ENCODE measurements around the gene FAM200A. TPM values are rescaled to one million over a fixed set of nuclear protein-coding genes. Genes with fewer than 3 reads are reported as not detected.

The FAM200A gene
- total and polyA plus RNA-seq, 2 of the 8 experiments (the other 6 are each of a cell fraction or from before 2014, with no cell fraction given) = 4.3 to 7.5 TPM

DNA sequence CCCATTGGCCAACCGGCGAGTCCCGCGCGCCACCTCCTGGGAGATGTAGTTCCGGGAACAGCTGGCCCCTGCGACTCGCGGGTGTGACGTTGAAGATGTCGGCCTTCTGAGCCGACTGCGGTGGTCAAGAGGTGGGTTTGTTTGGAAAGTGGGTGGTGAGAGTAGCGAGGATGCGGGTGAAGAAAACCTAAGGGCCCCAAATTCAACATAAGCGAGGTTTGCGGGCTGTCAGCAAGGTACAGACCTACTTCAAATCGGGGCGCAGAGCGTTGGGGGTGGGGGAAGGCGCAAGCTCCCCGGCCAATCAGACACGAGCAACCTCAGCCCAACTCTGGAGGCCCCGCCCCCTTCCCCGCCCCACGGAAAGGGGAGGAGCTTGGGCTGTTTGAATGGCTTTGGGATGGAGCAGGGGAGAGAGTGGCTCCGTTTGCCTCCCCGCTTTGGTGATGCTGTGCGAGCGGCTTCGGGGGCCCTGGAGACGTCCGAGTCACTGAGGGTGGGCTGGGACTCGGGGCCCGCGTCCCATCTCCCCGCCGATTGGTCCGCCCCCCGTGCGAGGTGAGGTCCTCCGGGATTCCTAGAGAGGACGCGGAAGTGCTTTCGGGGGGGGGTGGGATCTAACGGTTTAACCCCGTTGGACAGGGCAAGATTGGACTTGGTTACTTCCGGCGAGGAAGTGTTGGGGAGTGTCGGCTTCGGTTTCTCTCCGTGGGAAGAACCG is 47.2 kb downstream of the FAM200A start, which contains the start of gene ZKSCAN5:
TSS of gene ZKSCAN5 (plus strand) at position 60 of the 721 bp plus-strand sequence. CDS start 1,383 bp downstream, outside the sequence.
- Histone ChIP-seq H3K23ac (ENCODE audit: insufficient read length) (no peak within 1 kb of the TSS), H3K4ac (replicated peaks; ENCODE audit: insufficient read length, low read depth, low read length) (no peak within 1 kb of the TSS), H2BK20ac (ENCODE audit: low read length) (no peak within 1 kb of the TSS), H3K9me3 (ENCODE audit: insufficient read depth in 2 of 2, low read depth in 1 of 2, low read length in 1 of 2) (no peaks in the 10 kb centered on the region), H3K79me1 (ENCODE audit: low read depth, low read length) (no peaks in the 10 kb centered on the region), H2AK5ac (ENCODE audit: low read depth, low read length) (no peak within 1 kb of the TSS), H2BK120ac (replicated peaks; ENCODE audit: low read depth, low read length) (no peak within 1 kb of the TSS), H4K5ac (ENCODE audit: insufficient read length, low read depth, low read length) (peak within 1 kb of the TSS; percentile 98), H3K14ac (ENCODE audit: insufficient read length) (no peak within 1 kb of the TSS), H4K20me1 (replicated peaks in 1 of 2; ENCODE audit: control insufficient read depth in 1 of 2, insufficient read depth in 2 of 2, low read length in 2 of 2) (no peaks in the 10 kb centered on the region), H3K23me2 (ENCODE audit: low read depth, low read length) (peaks cover 2% of the 10 kb centered on the region; the same call in 1 of the 2 replicates), H2BK15ac (ENCODE audit: low read length) (peak within 1 kb of the TSS; percentile 98; the same call in 1 of the 2 replicates), H2AFZ (ENCODE audit: low read length) (peak within 1 kb of the TSS; percentile 99), H3K4me1 (replicated peaks in 1 of 4; ENCODE audit: control insufficient read depth in 3 of 4, insufficient read depth in 4 of 4, low read length in 3 of 4) (peaks cover 0 to 7% (median 4%) of the 10 kb centered on the region in 4 experiments; a peak in 5 of 7 replicates), H3K4me2 (ENCODE audit: insufficient read depth in 1 of 2, low read depth in 2 of 2, low read length in 2 of 2) (peak within 1 kb of the TSS; percentile 62 to 75), H3K27ac (ENCODE audit: low read depth, low read length) (peak within 1 kb of the TSS; percentile 89), H3K79me2 (ENCODE audit: control insufficient read depth in 1 of 2, insufficient read depth in 2 of 2, low read length in 2 of 2) (peaks cover 0 to 27% of the 10 kb centered on the region in 2 experiments; a peak in 3 of 4 replicates), H3K36me3 (ENCODE audit: control insufficient read depth in 2 of 4, insufficient read depth in 4 of 4, low read length in 3 of 4) (no peaks in the 10 kb centered on the region; a peak in 1 of 8 replicates), H4K91ac (replicated peaks; ENCODE audit: insufficient read length, low read length) (peak within 1 kb of the TSS; percentile 97), H3K18ac (ENCODE audit: extremely low read depth, low read length) (peak within 1 kb of the TSS; percentile 98; the same call in 1 of the 2 replicates), H3K56ac (replicated peaks; ENCODE audit: insufficient read length, low read depth, low read length) (peak within 1 kb of the TSS; percentile 97), H3K27me3 (replicated peaks in 1 of 4; ENCODE audit: control insufficient read depth in 3 of 4, extremely low read depth in 1 of 4, insufficient read depth in 3 of 4, low read length in 3 of 4) (no peaks in the 10 kb centered on the region), H3K9ac (replicated peaks in 1 of 4; ENCODE audit: extremely low read depth in 1 of 4, low read depth in 3 of 4, low read length in 3 of 4) (peak within 1 kb of the TSS; percentile 65 to 92 (median 80)), H4K8ac (ENCODE audit: extremely low read depth, insufficient read depth, low read length) (peak within 1 kb of the TSS; percentile 96), H2BK5ac (ENCODE audit: low read depth, low read length) (peak within 1 kb of the TSS; percentile 96), H3K4me3 (ENCODE audit: extremely low read depth in 1 of 4, insufficient read depth in 2 of 4, low read depth in 3 of 4, low read length in 4 of 4) (peak within 1 kb of the TSS; percentile 89 to 97 (median 94)), H2BK12ac (ENCODE audit: low read depth, low read length) (0 out of 2 replicates have a peak within 1 kb of the TSS, but pooled peaks have one; percentile 39)
- ChIA-PET POLR2A (ENCODE audit: partially characterized antibody) (interaction anchor here (0.8 to 3.2 kb wide), 16 partner anchors 10 to 96 kb away, joined by 3 to 26 read pairs (median 6); partner anchors contain the start of genes ATP5MF, BUD31, FAM200A and PDAP1), CTCF (ENCODE audit: partially characterized antibody) (interaction anchor here (0.8 to 1.1 kb wide), 2 partner anchors 13 to 111 kb away, joined by 3 to 4 read pairs; no protein-coding TSS in a partner anchor)
- DNase-seq (ENCODE audit: low read depth in 1 of 2, low spot score in 2 of 2) (peak; percentile 82 to 99), FAIRE-seq (no peak)
- WGBS, 2 experiments (ENCODE audit: extremely low coverage in 1 of 2, insufficient coverage in 1 of 2, insufficient read length in 1 of 2, insufficient replicate concordance in 2 of 2, low coverage in 1 of 2, low lambda C conversion rate in 2 of 2, missing lambda C conversion rate in 1 of 2) = 1% methylated on average over 36 of the region's 53 CpGs; no CpG with 5 or more reads in 1 of the 2 experiments
- peak; percentile 38; the same call in 1 of the 2 replicates for TF ChIP-seq TCF12 (IDR thresholded peaks at IDR 0.05; ENCODE audit: low read depth, low read length)
- no peak for TF ChIP-seq ATF2 (IDR thresholded peaks at IDR 0.05; ENCODE audit: low read length)
- no peak for TF ChIP-seq SIRT6 (IDR thresholded peaks at IDR 0.05; ENCODE audit: low read length)
- TF ChIP-seq BACH1 (IDR thresholded peaks at IDR 0.05; ENCODE audit: low read length) = no peak
- no peak for TF ChIP-seq RFX5 (IDR thresholded peaks at IDR 0.05; ENCODE audit: borderline replicate concordance, low read depth, low read length)
- TF ChIP-seq RXRA (IDR thresholded peaks at IDR 0.05; ENCODE audit: insufficient read depth, low read depth, low read length) = no peak
- no peak for TF ChIP-seq JUND (IDR thresholded peaks at IDR 0.05; ENCODE audit: low read length)
- peak; percentile 82 for TF ChIP-seq KDM4A (IDR thresholded peaks at IDR 0.05; ENCODE audit: low read depth, low read length, severe bottlenecking)
- no peak; the same call in 1 of the 2 replicates for TF ChIP-seq RBBP5 (IDR thresholded peaks at IDR 0.05; ENCODE audit: borderline replicate concordance, low read depth, low read length)

All from H1 (cell line).